ENCODE results near the gene C12orf75.
A peak's percentile ranks its signal among the peaks of the same experiment; 100 is the strongest.
"Not testable (repeated sequence)": the region's sequence is repeated elsewhere in the genome, so short reads cannot be mapped to it uniquely, and the experiment has no call there.

C12orf75 gene

DNA sequence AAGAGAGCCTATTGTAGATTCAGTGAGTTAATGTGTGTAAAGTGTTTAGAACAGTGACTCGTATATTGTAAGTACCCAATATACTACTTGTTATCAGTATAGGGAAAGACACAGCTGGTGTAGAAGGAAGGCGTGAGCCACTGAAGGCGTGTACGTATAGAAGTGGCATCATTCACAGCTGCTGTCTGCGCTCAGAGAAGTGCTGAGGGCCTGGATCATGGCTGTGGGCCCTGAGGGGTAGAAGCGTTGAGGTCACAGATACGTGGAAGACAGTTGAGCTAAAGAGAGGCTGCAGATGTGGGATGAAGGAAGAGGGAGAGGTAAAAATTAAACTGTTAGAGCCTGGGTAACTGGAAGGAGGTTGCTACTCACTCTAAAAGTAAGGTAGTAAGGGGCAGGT lies 5.9 kb downstream of the C12orf75 start:
- no peak for DNase-seq (ENCODE audit: low spot score)

DNA sequence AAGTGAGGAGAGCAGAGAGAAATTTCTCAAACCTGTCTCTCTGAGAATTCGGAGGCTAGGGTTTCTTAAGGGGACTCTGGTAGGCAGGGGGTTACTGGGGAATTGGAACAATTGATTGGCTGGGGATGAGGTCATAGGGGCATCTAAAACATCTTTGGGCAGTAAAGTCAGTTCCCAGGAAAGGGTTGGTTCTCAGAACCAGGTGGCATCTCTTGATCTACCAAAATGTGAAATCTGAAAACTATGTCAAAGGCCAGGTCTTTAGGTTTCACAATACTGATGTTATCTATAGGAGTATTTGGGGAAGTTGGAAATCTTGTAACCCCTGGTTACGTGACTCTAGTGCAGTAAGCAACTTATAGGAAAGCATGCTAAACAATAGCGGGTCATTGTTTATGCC lies 6.9 kb downstream of the C12orf75 start:
- DNase-seq (ENCODE audit: low spot score): no peak

DNA sequence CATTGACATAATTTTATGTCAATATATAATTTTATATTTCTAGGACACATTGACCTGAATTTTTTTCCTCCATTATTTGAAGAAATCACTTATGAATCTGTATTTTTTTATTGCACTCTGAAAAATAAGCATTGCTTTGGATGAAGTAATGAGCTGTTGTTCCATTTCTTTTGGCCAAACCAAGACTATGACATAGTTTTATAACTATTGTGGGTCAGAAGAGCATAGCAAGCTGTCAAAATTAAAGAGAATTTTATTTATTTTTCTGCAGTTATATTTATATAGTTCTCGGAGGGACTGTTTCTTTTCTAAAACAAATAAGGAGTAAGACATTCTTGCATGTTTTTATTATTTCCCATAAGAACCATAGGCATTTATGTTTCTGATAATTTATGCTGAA lies 8.5 kb downstream of the C12orf75 start:
- no peak for DNase-seq (ENCODE audit: low spot score)

DNA sequence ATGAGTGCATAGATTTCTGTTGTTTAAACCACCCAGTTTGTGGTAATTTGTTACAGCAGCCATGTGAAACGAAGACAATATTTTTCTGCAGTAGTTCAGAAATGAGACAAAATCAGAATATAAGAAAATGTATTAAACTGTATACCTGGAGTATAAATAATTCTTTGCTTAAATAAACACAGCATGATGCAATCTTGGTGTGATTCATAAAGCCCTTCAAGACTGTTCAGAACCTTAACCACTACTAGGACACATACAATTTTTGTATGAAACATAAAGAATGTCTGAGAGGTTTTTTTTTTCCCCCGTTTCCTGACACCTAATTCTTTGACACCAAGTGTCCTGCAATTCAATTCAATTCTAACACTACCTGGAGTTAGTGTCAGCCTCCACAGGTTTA lies 10.5 kb downstream of the C12orf75 start:
- no peak for DNase-seq (ENCODE audit: low spot score)

DNA sequence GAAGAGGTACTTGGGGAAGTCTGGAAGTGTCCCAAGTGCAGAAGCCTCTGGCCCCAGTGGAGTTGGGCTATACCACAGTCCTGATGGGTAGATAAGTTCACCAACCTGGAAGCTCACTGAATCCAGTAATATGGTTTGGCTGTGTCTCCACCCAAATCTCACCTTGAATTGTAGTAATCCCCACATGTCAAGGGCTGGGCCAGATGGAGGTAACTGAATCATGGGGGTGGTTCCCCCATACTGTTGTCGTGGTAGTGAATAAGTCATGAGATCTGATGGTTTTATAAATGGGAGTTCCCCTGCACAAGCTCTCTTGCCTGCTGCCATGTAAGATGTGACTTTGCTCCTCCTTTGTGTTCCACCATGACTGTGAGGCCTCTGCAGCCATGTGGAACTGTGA lies 11.1 kb downstream of the C12orf75 start:
- DNase-seq (ENCODE audit: low spot score): not testable (repeated sequence)

DNA sequence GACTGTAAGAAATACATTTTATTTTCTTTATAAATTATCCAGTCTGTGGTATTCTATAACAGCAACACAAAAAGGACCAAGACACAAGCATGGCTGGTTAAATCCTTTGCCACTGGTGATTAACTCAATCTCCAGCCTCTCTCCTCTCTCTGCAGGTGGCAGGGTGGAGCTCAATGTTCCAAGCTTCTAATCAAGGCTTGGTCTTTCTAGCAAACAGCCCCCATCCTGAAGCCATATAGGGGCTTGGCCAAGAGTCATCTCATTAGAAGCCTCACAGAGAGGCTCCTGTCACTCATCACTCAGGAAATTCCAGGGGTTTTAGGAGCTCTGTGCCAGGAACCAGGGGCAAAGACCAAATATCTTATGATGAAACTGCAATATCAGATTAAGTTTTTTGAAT lies 12.0 kb downstream of the C12orf75 start:
- no peak for DNase-seq (ENCODE audit: low spot score)

DNA sequence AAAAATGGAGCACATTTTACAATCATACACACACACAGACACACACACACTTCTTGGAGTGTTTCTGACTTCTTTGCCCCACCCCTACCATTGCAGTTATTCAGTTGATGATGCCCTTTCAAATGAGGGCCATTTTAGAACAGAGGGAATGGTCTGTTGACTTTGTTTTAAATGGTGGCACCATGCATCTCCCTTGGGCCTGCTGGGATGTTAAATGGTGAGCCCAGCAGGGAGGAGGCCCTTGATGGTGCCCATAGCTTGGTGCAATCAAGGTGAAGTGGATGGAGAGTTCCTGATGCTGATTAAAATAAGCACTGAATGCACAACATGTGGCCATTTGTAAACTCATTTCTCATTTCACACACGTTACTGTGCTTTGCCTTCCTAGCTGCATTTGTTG lies 13.3 kb downstream of the C12orf75 start:
- no peak for DNase-seq (ENCODE audit: low spot score)

DNA sequence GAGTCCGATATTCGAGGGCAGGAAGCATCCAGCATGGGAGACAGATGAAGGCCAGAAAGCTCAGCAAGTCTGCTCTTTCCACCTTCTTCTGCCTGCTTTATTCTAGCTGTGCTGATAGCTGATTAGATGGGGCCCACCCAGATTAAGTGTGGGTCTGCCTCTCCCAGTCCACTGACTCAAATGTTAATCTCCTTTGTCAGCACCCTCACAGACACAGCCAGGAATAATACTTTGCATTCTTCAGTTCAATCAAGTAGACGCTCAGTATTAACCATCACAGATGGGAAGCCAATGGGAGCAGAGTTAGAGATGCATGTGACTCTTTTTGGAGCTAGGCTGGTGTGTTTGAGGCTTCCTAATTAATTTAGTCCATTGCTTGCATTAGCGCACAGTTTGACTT lies 17.0 kb downstream of the C12orf75 start:
- no peak for DNase-seq (ENCODE audit: low spot score)

DNA sequence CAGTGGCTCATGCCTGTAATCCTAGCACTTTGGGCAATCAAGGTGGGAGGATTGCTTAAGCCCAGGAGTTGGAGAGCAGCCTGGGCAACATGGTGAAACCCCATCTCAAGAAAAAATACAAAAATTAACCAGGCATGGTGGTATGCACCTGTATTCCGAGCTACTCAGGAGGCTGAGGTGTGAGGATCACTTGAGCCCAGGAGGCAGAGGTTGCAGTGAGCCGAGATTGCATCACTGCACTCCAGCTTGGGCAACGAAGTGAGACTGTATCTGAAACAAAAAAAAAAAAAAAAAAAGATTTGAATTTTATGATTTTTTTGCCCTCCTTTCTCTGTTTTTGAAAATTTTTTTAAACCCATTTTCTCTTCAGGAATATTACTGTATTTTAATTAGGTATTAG lies 17.7 kb downstream of the C12orf75 start:
- no peak for DNase-seq (ENCODE audit: low spot score)

DNA sequence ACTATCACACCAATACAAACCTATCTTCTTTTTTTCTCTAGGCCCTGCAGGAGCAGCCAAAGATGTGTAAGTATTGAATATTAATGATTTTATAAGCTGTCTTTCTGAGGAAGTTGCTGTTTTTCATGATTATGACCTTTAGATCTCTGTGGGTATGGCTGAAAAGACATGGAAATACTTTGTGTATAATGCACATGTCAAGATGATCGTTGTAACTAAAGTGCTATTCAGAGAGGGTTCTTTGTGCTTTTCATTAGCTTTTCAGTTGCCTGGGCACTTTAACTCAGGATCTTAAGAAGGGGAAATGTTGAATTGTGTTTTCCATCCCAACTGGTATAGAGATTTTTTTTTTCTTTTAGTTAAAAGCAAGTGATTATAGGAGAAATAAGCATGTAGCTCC lies 18.1 kb downstream of the C12orf75 start:
- DNase-seq (ENCODE audit: low spot score): no peak

DNA sequence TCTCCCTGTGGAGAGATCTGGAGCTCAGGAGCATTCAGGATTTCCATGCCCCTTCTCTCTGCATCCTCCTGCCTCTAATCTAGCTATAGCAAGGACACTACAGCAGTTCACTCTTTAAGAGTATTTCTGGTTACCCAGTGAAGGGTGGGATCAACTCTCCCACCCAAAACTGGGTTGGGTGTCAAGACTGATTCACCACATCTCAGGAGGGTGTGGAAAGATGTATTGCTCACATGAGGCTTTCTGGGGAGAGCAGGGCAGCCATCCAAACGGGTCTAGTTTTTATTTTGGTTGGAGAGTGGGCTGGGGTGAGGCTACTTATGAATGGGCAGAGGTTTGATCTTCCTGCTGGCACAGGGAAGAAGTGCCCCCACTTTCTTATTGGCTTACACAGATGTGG lies 18.6 kb downstream of the C12orf75 start:
- DNase-seq (ENCODE audit: low spot score): no peak

DNA sequence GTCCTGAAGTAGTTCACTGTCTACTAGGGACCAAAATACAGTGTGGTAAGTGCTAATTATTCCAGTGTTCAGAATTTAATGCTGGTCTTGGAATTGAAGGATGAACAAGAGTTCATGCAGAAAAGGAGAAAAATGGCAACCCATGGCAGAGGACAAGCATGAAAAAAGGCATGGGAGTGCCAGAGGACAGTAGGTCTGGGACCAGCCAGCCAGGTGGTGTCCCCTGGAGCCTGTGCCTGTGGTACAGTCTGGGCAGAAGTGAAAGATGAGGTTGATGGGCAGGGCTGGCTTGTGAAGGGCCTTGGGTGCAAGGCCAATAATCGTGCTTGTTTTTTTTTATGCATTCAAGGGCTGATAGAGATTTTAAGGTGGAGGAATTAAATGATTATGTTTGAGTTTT lies 21.0 kb downstream of the C12orf75 start:
- no peak for DNase-seq (ENCODE audit: low spot score)

DNA sequence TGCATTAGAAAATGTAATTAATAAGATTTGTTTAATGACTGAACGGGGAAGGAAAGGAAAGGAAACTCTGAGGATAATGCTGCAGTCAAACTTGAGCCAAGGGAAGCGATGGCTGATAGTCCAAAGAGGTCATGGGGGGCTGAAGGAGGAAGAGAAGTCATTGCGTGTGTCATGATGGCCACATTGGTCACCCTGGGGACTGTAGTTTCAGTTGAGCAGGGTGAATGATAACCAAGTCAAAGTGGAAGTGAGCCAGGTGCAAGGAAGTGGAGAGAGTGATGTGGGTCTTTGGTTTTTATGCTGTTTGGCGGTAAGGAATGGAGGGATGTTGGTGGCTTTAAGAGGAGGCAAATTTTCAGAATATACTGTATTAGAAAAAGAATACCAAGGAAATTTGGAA lies 21.6 kb downstream of the C12orf75 start:
- DNase-seq (ENCODE audit: low spot score): no peak

DNA sequence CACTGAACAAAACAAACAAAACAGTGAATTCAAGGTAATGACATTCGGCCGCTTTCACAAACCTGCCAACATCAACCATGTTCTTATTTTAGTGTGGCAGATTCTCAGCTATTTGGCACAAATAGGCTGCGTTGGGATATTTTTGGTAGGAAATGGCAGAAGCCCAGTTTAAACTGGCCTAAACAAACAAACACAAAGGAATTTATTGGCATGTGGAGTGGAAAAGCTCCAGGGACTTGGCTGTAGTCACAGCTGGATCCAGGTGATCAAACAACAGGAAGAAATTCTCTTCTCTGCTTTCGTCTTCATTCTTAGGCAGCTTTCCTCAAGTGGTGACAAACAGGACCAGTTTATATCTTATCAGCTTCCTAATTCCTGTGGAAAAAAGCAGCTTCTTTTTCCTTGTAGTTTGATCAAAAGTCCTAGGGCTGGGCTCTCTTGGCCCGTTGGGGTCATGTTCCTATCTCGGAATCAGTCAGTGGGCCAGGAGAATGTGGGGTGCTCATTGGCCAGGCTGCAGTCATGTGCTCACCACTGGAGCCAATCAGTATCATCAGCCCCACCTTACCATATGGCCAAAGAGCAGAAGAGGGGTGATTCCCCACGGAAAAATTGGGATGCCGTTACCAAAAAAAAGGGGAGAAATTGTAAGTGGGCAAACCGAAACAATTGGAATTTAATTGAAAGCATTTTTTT lies 22.6 kb downstream of the C12orf75 start:
- no peak for DNase-seq (ENCODE audit: low spot score)

DNA sequence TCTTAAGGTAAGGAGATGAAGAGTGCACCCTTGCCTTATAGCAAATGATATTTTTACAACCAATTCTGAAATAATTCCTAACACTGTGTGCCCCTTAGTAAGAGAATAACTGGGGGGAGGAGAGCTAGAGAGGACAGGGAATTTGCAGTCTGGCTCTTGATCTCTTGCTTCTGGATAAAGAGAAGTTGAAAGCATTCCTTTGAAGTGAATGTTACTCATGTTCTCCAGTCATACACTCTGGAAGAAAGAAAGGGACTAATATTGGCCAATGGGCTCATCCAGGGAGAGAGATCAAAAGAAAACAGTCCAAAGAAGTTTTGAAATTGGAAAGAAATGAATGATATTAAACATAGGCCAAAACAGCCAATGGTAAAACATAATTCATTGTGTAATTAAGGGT lies 25.3 kb downstream of the C12orf75 start:
- DNase-seq (ENCODE audit: low spot score): no peak

DNA sequence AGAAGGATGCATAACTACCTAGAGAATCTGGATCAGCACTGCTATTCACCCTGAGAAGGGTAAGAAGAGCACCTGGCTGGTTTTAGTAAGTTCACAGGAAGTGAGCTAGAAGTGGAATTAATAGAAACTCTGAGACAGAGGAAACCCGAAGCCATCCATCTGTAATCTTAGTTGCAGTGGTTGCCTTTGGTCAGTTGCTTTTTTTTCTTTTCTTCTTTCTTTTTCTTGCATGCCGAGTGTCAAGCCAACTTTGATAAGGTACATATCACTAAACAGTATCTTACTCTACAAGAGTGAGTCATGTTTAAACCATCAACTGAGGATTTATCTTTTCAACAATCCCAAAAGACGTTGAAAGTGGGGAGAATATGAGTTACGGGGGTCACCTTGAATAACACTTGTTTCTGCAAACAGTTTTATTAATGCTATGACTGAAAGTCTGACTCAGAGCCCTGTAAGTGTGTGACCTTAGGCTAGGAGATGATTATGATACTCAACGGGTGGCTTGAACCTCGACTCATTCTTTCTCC lies 26.7 kb downstream of the C12orf75 start:
- no peak for DNase-seq (ENCODE audit: low spot score)

DNA sequence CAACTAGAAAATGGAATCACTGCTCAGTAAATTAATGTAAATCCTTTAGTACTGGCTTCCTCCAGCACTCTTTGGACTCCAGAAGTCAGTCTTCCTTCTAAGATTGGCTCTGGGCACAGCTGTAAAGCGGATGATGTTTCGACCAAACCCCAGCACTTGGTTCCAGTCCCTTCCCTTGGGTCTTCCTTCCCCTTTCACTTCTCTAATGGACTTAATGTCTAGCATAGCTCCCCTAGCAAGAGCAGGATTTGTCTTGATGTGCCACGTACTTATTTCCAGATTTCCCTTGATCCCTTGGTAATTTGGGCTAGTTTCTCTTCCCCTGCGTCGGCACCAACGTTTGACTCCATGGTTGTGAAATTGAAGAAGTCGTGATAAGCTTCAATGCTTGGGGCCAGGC lies 28.3 kb downstream of the C12orf75 start:
- DNase-seq (ENCODE audit: low spot score): peak; percentile 90

DNA sequence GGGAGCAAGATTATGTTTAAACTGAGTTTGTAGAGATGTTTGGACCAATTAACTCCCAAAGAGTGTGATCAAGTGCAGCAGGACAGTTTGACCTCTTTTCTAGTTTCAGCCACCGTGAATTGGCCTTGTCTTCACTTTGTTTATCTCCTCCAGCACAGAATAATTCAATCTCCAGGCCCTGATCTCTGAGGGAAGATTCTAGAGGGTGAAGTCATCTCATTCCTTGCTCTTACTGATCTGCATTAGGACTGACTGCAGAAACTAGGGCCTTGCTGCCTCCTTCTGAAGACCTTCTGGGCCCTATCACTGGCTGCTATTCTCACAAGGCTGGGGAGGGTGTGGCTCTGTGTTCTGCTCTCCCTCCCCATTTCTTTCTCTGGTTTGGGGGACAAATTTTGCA lies 29.4 kb downstream of the C12orf75 start:
- no peak for DNase-seq (ENCODE audit: low spot score)

DNA sequence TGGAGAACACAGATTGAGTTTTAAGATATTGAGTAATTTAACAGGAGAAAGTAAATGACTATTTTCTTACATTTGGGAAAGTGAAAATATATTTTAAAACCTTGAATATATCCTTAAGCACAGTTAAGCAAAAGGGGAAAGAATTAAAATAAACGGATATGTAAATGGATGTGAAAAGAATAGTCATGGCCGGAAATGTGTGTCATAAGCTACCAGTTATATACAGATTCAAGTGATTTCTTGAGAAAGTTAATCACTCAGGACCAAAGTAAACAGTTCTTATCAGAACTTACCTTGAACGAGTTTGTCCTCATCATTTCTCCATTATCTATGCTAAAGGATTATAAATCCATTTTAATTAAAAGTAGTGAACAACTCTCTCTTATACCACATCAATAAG lies 33.4 kb downstream of the C12orf75 start:
- DNase-seq (ENCODE audit: low spot score): no peak

DNA sequence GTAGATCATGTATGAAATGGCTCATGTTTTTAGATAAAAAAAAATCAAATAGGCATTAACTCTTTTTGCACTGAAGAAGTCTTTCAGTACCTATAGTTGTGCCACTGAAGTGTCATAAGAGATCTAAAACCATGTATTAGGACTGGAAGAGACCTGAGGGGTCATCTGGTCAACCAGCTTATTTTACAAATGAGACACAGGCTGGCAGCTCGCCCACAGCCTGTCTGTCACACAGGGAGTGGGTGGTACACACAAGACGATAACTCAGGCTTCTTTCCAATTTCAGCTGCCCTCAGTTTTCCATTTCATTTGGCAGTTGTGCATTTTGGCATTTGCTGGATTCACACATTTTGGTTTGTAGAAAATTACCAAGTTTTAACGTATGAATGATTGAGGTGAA lies 34.7 kb downstream of the C12orf75 start:
- no peak for DNase-seq (ENCODE audit: low spot score)

DNA sequence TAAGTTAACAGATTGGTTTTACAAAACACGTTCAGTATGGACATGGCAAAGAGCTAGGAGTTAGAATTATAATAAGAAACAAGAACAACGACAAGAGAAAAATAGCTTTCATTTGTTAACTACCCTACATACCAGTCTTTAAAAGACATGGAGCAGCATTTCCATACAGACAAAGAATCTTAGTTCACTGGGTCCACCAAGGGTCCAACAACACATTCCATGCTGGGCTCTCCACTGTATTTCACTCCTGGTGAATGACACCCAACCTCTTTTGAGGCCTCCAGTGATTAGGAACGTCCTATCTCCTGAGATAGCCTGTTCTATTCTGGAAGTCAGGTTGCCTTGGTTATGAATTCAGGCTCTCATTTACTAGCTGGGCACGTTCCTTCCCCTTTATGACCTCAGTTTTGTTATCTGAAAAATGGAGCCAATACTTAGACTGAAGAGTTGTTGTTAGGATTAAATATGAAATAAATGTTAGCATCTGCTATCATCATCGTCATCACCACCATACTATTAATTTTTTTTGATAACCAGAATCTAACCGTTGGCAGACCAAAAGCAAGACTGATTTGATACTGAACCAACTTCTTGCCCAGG lies 37.7 kb downstream of the C12orf75 start:
- no peak for DNase-seq (ENCODE audit: low spot score)

DNA sequence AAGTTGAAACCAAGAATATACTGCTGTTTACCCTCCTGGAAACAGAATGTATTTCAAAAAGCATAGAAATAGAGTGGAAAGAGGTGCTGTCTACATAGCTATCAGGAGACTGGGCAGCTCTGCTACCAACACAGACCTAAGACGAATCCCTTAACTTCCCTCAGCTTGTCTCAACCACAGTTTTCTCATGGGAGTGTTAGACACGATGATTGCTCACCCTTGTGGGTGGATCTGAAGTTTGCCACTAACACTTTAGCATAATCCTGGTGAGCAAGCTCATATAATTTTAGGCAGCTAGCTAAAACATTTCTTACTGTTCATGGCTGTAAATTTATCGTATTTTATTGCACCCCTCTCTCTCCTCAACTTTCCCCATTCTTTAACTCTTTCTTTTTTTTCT lies 38.5 kb downstream of the C12orf75 start:
- peak; percentile 15 for DNase-seq (ENCODE audit: low spot score)

DNA sequence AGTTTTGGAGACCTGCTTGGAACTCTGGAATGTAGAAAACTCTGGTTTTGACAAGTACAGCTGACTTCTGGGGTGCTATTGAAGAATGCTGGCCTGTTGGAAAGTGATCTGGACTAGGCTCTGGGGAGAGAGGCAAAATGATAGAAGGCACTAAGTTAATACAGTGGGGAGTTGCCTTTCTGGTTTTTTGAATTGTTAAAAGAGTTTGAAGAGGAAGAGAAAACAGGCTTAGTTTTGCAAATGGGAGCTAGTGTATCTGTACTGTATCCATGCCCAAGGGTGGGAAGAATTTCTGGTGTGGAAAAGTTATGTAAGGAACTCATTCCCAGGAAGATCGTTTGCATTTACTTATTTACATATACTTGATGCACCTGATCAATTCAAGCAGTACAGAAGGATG lies 43.8 kb downstream of the C12orf75 start:
- no peak for DNase-seq (ENCODE audit: low spot score)

DNA sequence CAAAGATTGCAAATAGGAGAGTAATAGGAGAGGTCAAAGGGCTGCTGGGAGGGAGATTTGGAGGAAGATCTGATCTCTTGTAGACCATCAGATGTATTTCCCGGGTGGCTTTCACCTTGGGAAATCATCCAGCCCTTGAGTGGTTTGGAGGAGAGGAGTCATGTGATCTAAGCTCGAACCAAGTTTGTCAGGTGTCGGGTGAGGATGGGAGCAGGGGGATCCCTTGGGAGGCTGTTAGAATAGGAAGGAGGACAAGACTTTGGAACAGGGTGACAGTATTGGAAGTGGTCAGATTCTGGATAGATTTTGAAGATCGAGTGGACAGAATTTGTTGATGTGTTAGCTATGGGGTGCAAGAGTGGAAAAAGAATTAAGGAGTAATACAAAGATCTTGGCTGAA lies 46.6 kb downstream of the C12orf75 start:
- no peak for DNase-seq (ENCODE audit: low spot score)

All from pons (tissue), 1 donor.